ENCODE results near the gene NME3.

GRCh38 chr16:1820096-1820945, 49.0 kb upstream of the NME3 start:
- TF ChIP-seq CTCF (IDR thresholded peaks at IDR 0.05): no peak
- TF ChIP-seq EP300 (IDR thresholded peaks at IDR 0.05): no peak
- no peak for TF ChIP-seq POLR2A (IDR thresholded peaks at IDR 0.05)

Data from ovary (tissue), 3 donors.